ENCODE data around the gene NOP10.

DNA sequence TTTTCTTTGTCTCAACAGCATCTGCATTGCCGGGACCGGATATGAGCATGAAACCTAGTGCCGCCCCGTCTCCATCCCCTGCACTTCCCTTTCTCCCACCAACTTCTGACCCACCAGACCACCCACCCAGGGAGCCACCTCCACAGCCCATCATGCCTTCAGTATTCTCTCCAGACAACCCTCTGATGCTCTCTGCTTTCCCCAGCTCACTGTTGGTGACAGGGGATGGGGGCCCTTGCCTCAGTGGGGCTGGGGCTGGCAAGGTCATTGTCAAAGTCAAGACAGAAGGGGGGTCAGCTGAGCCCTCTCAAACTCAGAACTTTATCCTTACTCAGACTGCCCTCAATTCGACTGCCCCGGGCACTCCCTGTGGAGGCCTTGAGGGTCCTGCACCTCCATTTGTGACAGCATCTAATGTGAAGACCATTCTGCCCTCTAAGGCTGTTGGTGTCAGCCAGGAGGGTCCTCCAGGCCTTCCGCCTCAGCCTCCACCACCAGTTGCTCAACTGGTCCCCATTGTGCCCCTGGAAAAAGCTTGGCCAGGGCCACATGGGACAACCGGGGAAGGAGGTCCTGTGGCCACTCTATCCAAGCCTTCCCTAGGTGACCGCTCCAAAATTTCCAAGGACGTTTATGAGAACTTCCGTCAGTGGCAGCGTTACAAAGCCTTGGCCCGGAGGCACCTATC, 5.2 kb upstream of the NOP10 start:
- TF ChIP-seq, protein P1, sequence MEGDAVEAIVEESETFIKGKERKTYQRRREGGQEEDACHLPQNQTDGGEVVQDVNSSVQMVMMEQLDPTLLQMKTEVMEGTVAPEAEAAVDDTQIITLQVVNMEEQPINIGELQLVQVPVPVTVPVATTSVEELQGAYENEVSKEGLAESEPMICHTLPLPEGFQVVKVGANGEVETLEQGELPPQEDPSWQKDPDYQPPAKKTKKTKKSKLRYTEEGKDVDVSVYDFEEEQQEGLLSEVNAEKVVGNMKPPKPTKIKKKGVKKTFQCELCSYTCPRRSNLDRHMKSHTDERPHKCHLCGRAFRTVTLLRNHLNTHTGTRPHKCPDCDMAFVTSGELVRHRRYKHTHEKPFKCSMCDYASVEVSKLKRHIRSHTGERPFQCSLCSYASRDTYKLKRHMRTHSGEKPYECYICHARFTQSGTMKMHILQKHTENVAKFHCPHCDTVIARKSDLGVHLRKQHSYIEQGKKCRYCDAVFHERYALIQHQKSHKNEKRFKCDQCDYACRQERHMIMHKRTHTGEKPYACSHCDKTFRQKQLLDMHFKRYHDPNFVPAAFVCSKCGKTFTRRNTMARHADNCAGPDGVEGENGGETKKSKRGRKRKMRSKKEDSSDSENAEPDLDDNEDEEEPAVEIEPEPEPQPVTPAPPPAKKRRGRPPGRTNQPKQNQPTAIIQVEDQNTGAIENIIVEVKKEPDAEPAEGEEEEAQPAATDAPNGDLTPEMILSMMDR (conservative IDR thresholded peaks at IDR 0.05; ENCODE audit: low read length): no peak
- no peak for TF ChIP-seq EZH2phosphoT487 (IDR thresholded peaks at IDR 0.05; ENCODE audit: borderline replicate concordance)
